Stimulated activated CD4-positive, alpha-beta T cell treated with anti-CD3 and anti-CD28 coated beads, Interleukin-4, amount 100 ng/mL, for 48 hours (primary cell): ENCODE data around the gene KRT23.
"Not testable (repeated sequence)": the region's sequence is repeated elsewhere in the genome, so short reads cannot be mapped to it uniquely, and the experiment has no call there.

ENCODE experiments used
- DNase-seq, 2 donors: peaks; one replicate each; pipeline ENCODE4 v3.0.0-alpha.2; 2020; ENCODE audit warnings: low read depth in 2 of 2

KRT23 gene

DNA sequence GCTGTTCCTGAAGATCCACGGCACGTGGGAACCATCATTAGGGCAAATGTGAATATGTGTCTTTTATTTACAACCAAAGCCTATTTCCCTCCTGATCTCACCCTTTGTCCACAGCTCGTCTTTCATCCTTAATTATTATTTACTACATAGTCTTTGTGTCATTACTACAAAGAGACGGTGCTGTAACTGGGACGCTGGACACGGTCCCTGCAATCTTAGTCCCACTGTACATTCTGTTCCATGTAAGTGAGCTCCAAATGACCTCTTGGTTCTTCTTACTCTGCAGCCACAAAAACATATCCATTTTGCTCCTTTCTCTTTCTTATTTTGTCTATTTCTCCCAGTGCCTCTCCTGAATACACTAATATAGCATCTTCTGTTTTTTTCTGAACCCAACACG lies 12.7 kb upstream of the KRT23 start:
- no peak for DNase-seq

DNA sequence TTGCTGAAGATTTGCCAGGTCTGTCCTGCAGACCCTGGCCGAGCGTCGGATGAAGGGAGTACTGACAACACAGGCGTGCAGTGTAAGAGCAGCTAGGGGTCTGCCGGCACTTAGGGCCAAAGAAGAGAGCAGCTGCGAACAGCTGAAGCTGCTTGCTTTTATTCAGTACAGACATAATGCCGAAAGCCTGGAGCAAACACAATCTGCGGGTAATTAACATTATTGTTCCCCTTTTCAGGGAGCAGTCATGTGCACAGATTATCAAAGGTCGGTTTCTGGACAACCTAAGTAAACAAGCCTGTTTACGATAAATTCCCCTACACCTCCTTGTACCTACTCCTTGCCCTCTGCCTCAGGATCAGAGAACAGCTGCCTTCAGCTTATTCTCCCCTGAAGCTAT lies 12.0 kb upstream of the KRT23 start:
- no peak for DNase-seq

DNA sequence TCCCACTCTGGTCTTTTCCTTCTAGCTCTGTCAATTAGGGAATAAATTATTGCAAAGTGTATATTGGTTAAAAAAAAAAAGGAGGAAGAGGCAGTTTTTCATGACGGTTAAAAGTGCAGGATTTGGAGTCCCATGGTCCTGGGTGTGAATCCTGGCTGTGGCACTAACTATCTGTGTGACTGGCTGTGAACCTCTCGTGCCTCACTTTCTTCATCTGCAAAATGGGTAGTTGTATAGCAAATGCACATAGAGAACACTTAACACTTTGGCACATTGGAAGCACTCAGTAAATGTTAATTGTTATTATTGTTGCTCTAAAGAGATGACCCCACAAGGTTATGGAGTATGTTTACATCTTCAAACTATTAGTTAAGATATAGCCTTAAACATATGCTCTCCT lies 10.5 kb upstream of the KRT23 start:
- no peak for DNase-seq

DNA sequence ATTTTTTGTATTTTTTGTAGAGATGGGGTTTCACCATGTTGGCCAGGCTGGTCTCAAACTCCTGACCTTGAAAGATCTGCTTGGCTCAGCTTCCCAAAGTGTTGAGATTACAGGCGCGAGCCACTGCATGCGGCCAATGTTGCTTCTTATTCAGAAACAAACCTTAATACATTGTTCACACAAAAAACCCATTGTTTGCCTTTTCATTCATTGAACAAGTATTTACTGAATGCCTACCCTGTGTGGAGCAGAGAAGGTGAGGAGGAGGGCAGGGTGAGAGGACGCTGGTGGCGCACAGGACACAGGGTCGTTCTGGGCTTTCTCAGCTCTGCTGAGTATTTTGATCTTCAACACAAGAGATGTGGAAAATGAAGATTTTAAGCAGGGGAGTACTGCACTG lies 8.0 kb upstream of the KRT23 start:
- DNase-seq = no peak

DNA sequence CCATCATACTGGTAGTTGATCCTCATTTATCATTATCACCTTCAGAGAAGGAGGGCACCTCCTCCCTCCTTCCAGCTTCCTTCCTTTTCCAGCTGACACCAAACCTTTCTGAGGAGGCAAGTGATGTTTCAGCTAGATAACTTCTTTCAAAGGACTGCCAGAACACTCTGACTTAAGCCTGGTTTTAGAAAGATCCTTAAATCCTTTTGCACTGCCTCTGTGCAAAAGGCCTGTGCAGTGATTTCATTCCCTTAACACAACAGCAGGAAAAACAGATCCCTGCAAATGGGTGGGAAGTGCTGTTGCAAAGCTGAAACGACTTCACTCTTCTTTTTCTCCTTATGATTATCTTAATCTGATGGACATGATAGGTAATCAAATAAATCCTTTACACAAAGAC lies 7.1 kb upstream of the KRT23 start:
- no peak for DNase-seq

DNA sequence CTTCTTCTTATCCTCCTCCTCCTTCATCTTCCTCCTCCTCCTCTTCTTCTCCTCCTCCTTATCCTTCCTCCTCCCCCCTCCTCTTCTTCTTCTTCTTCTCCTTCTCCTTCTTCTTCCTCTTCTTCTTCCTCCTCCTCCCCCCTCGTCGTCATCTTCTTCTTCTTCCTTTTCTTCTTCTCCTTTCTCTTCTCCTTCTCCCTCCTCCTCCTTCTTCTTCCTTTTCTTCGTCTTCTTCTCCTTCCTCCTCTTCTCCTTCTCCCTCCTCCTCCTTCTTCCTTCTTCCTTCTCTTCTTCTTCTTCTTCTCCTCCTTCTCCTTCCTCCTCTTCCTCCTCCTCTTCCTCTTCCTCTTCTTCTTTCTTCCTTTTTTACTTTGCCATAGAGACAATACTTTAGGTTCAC lies 5.1 kb upstream of the KRT23 start:
- no peak for DNase-seq

DNA sequence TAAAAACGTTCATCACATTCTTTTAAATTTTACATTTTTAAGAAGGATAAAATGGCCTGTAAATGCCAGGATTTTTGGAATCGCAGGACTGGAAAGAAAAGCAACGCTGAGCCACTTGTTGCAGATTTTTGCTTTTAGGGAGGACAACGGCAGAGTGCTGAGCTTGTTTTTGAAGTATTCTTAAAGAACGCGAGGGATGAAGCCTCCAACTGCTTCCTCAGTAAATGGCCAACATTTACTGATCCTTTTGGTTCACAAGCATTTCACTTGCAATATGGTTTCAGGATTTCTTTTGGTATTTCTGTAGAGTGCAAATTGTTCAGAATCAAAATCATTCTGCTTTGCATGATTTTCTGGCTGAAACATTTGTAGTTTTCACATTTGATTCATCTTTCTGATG lies 2.8 kb upstream of the KRT23 start:
- DNase-seq = no peak

DNA sequence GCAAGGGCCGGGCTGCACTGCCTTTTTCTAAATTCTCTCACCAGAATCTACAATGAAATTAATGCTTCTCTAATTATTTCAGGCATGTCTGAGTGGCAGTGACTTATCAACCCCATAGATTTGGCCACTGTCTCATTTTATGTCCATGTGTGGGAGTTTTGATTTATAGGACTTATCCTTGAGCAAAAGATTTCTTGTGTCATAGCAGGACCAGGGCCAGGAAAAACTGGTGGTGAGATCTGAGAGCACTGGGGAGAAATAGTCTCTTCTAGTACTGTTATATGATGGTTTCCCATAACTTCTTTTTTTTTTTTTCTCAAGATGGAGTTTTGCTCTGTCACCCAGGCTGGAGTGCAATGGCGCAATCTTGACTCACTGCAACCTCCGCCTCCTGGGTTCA lies 1.5 kb upstream of the KRT23 start:
- no peak for DNase-seq

DNA sequence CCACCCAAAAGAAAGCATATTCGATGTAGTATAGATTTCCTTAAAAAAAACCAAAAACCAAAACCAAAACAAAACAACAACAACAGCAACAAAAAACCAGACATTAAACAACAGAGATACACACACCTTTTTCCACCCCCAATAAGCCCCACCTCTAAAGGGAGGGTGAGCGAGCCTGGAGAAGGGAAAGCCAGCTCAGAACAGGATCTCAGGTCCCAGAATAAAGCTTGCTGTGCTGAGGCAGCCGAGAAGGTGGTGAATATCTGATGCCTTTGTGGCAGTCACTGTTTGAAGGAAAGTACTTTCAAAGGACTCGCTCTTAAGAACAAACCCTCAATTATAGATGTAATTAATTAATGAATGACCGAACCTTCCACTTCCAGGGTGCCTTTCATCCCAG lies 470 bp downstream of the KRT23 start:
- DNase-seq = no peak

DNA sequence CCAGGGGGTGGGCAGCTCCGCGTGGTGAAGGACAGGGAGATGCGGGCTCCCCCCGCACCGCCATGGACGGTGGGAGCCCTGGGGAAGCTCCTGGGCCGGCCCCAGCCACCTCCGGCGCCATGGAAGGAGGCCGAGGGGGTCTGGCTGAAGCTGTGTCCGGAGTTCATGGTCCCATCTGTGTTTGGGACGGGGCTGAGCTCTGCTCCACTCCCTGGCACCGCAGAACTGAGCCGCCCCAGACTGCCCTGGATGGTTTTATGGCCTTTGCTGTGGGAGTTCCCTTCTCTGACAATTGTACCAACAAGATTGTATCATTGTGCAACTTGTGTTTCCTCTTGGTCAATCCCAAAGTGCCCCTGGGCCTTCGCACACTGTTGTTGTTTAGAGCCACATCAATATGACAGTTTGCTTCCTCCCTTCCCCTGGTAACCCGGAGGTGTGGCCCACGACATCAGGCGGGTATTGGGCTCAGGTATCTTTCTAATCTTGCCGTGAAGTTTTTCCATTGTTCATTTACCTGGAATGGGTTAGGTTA lies 942 bp downstream of the KRT23 start:
- DNase-seq = no peak

DNA sequence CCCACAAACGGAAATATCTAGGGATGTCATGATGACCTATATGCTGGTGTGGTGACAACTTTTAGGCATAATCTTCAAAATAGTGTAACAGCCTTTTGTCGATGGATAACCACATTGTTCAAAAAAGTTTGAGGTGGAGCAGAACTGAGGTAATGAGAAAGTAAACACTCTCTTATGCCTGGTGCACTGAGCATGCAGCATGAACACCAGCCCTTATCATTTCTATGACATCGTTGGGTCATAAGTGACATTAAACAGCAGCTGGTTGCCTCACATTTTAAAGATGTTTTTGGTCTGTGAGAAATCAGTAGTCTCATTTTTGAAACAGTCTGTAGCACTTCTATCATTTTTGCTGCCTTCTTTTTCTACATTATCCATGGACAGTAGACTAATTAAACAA lies 1.8 kb downstream of the KRT23 start:
- DNase-seq = no peak

DNA sequence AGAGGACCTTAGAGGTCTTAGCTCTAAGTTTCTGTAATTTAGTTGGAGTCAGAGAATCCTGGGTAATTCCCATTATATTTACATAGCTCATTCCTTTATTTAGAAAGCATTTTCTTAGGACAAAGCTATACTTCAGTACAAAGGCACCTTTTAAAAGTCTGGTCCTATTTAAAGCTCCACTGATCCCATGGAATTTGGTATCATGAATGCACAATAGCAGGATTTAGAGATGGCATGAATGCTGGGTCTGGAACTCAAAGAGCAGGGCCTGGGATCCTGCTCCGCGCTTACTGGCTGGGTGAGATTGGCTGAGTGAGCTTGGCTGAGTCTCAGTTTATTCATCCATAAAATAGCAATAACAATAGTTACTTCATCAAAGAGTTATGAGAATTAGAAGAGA lies 4.8 kb downstream of the KRT23 start:
- no peak for DNase-seq

DNA sequence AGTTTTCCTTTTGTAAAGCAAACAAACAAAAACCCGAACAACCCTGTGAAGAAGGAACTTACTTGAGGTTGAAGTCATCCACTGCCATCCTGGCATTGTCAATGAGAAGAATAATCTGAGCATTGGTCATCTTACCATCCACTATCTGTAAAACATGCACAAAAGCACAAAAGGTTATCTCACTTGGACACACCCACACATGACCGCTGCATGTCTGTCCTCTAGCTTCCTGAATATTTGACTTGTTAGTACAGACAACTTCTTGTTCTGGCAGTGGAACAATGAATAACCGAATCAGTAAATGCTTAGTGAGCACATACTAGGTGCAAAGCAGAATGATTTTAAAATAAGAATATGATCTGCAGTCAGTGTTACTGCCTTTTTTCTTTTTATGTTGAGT lies 6.1 kb downstream of the KRT23 start:
- DNase-seq = no peak

DNA sequence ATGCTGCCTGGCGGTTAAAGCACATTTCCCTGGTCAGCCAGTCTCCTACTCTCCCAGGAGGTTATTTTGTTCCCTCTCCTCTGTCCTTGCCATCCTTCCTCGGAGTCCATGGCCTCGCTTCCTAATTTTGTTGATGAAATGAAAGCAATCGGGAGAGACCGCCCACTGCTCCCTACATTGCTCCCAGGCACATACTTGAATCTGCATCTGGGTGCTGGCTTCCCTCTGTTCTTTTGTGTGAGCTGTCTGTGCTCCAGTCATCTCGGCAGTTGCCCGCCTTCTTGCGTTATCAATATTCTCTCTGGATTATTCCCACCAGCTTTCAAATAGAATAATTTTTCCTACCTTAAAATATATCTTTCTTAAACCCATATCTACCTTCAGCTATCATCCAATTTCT lies 11.1 kb downstream of the KRT23 start:
- DNase-seq = no peak

DNA sequence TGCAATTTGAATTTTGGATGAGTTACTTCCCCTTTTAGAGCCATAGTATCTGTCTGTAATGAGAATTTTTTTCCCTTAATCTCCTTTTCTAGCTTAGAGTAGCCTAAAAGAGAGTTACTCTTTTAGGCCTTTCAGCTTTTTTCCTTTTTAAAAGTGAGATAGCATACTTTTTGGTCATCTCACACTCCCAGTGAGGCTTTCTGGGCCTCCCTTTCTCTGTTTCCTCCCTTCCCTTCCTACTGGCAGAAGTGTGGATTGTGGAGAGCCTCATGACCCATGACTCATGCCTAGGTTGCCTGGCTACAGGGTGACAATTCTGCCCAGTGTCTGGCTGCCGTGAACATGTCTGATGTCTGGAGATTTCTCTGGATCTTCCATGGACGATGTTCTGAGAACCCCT lies 15.2 kb downstream of the KRT23 start:
- DNase-seq = no peak

DNA sequence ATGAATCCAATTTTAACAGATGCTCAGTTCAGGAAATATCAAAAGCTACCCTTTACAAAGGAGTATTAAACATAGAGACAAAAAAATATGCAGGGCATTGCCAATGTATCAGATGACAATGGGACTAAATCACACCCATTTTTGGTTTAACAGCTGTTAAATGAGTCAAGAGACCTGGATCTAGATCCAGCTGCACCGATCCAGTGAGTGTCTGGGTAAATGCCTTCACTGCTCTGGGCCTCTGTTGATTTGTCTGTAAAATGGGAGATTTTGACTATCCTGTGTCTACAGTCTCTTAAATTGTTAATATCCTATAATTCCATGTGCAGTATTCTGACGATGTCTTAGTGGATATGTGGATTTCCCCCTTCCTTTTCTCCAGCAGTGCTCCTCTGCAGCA lies 16.4 kb downstream of the KRT23 start:
- no peak for DNase-seq

DNA sequence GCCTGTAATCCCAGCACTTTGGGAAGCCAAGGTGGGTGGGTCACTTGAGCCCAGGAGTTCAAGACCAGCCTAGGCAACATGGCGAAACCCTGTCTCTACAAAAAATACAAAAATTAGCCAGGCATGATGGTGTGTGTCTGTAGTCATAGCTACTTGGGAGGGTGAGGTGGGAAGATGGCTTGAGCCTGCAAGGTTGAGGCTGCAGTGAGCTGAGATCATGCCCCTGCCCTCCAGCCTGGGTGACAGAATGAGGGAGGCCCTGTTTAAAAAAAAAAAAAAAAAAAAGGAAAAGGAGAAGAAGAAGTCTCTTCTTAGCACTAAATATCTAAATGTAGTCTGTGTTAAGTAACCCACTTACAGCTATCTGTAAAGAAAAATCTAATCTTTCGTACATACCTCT lies 20.3 kb downstream of the KRT23 start:
- DNase-seq = not testable (repeated sequence)

DNA sequence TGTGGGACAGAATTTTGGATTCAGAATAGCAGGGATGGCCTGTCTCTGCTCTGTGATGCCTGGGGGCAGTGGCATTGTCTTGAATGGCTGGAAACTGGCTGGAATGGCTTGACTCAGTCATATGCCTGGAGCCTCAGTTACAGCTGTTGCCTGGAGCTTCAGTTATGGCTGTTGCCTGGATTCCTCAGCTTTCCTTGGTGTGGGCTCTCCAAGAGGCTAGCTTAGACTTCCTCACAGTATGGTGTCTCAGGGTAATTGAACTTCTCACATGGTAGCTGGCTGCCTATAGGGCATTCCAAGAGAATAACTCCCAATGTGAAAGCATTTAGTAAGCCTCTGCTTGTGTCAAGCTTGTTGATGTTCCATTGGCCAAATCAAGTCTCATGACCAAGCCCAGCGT lies 21.1 kb downstream of the KRT23 start:
- no peak for DNase-seq

DNA sequence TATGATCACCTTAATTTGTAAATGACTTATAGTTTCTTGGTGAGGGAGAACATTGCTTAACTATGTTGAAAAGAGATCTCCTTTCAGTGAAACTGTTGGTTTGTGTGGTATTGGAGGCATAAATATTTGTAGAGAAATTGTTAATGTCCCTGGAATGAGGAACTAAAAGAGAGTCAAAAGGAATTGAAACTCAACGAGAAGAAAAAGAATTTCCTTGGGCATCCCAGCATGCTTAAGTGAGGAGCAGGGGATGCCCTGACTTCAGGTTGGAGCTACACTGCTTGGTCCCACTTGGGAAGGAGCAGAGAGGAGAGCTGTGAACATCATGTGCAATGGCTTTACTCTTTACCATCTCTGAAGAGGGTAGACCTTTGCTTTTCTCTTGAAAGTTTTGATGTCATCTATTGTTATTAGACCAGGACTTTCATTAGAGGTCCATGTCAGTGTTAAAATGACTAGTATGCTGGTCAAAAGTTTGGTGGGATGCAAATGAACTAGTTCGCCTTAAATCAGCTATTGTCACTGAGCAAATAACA lies 21.7 kb downstream of the KRT23 start:
- no peak for DNase-seq

DNA sequence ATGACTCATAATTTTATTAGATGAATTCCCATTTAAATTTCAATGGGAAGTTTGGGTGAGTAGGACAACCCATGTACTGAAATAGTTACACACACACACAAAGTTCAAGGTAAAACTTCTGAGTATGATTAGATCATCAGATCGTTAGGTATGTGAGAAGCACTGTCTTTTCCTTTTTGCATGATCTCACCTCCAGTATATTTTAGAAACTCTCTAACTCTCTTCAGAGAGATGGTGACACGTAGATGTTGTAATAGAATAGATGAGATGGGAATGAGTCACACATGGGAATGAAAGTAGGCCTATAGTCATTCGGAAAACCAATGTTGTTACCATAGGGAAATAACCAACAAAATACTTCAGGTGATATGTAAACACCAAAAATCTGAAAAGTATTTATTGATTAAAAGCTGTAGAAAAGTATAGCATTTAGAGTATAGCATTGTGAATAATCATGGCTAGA lies 22.2 kb downstream of the KRT23 start:
- DNase-seq = no peak

DNA sequence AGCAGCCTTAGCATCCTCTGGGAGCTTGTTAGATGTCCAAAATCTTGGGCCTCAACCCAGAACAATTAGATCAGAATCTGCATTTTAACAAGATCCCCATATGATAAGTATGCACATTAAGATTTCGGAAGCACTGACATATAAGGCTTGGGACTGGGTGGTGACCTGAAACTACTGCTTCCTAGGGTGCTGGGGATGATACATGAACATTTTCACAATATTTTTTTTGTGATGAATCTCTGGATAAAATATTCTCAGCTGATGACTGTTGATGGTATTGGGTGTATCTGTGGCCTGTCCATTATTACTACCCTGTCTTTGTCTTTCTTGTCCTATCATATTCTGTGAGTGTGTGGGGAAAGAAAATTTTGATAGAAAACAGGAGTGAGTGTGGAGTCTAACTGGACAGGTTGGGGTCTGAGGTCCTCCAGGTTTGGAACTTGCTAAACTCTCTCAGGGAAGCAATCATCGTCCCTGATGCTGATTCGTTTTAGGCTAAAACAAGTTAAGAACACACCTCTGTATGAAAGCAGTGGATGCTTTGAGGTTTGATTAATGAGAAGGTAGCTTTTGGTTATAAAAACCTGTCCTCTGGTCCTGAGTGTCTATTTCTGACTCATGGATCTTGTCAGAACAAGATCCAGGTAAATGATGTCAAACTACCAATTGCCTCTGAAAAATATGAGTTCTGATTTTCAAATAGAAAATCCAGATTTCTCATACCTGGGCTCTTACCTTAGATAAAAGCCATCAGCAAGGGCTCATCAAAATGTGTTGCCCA lies 23.2 kb downstream of the KRT23 start:
- no peak for DNase-seq

DNA sequence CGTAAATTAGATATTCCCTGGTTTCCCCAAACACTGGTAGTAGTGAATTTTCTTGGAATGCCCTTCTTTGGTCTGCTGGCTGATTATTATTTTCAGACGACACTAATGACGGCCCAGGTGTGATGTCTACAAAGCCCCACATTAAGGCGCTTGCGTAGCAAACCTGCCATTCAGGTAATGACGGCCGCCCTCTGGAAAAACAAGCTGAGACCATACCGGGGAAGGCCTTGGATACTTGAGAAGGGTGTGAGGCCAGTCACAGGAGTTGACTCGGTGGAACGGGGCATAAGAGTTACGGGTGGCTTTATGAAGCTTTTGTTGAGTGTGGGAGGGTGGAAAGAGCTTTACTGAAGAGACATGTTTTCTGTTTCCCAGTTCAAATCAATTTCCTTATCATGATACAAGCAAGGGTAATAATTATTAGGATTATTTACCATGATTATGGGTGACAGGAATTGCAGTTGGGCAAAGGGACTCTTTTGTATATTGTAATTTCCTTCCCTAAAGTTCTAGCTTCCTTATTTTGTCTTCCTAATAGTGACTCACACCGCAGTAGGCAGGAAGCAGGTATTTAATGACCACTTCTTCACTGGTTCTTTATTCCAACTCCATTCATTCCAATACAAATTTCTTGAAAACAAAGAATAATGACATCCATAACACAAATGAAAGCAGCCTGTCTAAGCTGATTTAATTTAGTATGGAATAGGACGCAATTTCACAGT lies 24.8 kb downstream of the KRT23 start:
- no peak for DNase-seq

DNA sequence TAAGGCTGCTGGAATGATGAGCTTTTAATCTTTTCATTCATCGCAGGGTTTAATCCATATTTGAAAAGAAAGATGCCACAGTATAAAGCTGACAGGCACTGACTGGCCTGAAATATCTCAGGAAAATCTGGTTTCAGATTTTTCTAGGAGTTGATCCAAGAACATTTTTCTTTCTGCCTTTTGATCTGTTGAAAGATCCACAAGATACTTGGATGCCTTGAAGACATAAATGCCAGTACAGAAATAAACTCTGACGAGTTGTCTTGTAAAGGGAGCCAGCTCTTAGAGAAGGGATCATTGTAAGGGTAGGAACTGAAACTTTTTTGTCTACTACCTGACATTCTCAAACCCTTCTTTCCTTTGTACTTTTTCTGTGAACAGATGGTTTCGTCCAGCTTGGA lies 27.0 kb downstream of the KRT23 start:
- no peak for DNase-seq
